ENCODE measurements around the gene KRT40.

Gene KRT40

DNA sequence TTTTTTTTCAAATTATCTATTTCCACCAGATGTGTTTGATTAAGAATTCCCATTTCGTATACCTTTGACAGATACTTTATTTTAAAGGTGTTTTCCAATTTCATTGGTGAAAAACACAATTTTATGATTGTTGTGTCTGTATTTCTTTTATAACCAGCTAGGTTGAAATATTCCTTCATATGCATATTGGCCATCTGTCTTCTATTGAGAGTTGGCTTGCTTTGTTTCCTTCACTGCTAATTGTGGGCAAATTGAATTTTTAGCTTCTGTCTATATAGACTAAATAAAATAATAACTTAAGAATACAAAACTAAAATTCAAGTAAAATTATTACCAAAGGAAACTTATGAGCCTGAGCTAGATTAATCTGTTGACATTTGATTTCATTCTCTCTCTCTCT, 11.0 kb upstream of the KRT40 start:
- DNase-seq, result no peak

DNA sequence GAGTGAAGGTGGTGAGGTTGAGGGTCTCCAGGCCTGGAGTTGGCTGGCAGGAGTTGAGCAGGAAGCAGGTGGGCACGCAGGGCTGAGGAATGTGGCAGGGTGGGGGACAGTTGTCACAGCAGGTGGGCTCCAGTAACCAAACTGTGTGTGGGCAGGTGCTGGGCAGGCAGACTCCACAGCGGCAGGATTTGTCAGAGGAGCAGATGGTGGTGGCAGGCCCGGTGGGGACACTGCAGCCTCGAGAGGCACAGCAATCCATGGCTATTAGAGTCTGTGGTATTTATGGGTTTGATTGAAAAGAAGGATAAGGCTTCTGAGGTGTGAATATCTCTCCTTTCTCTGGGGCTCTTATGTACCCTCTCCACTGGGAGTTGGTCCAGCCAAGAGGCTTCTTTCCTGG, 9.7 kb upstream of the KRT40 start, which contains the start of gene KRTAP3-3:
KRTAP3-3 (minus strand) TSS at position 326 of the 400 bp plus-strand sequence; CDS start at position 259, 67 bp downstream.
- DNase-seq, result peak; percentile 74

DNA sequence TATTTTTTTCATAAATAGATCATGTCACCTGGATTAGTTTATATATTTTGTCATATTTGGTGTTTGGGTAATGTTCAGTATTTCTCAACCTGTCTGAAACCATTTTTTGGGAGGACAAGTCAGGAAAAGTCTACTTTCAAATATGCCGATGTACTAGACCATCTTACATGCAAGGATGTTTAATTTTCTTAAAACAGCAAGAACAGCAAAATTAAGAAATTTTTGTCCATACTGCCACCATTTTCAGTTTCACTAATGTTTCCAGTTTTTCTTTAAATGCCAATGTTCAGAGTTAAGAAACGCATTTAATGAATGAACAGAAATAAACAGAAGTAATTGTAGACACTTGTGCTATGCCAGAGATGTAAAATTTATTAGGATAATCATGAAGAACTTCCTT, 9.0 kb upstream of the KRT40 start:
- DNase-seq, result no peak

DNA sequence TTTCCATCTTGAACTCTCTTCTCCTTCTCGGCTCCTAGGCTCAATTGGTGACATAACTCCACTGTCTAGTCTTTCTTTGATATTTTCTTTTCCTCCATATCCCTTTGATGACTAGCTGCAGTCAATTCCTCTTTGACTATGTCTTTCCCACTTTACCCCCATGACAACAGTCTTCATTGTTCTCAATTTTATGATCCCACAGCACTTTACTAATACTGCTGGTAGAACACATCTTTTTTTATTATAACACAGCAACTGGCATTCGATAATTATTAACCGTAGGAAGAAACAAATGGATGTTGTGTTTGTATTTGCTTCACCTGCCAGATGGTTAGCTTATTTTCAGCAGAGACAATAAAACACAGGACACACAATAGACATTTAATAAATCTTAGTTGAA, 8.5 kb upstream of the KRT40 start:
- DNase-seq, result peak; percentile 16

DNA sequence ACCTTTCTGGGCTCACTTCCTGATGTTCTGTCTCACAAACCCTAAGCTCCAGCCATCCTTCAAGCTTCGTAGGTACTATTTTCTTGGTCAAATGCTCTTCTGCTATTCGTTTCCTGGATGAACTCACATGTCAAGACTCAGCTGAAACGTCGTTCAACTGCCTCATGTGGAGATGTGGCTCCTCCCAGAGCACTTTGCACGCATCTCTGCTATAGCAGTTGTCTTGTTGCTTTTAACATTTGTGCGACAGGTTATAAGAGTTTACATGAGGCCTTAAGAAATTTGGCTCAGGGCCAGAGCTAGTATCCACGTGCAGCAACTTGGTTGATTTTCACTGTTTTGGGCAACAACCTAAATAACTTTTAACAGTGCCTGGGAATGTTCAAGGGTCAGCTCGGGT, 2.8 kb upstream of the KRT40 start:
- DNase-seq, result no peak

DNA sequence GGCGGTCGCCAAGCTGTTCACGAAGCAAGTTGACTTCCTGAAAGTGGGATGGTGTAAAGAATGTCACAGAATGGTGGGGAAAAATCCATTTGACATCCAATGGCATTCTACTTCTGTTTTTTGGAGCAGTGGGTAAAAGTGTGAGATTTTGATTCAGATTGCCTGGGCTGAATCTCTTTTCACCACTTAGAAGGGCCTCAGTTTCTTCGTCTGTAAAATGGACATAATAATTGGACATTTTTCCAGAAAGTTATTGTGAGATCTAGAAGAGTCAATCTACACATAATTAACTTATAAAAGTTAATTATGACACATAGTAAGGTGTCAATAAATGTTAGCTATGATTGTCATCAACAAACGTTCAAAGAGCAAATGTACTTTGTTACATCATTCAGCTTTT, 3.0 kb downstream of the KRT40 start:
- no peak for DNase-seq

DNA sequence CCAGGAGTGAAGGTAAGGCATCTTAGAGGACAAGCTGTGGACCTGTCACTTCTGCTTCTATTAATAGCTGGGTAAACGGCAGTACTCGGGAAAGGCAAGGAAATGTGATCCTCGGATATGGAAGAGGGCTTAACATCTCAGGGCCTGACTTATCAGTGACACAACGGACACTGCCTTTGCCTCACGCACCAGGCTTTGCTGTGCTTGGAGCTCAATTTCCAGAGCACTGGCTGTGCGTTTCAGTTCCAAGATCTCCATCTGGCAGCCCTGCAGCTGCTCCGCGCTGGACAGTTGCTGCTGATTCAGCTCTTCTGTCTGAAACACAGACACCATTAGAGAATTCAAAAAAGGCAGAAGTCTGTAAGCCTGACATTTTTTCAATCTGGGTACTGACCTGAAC, 3.5 kb downstream of the KRT40 start:
- DNase-seq, result no peak

DNA sequence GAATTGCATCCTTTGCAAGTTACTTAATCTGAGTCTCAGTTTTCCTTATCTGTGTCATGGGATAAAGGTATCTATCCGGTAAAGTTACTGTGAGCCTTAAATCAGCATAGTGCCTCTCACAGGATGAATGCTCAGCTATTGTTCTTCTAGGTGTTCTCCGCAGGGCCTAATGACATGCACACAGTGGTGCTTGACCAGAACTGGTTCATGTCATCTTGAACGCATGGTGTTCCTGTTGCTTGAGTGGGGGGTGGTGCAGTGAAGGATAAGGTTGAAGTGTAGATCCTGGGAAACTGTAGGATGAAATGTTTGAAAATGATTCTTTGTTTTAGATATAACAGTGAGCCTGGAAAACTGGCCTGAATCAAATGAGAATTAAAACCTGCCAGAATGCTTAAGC, 4.0 kb downstream of the KRT40 start:
- no peak for DNase-seq

DNA sequence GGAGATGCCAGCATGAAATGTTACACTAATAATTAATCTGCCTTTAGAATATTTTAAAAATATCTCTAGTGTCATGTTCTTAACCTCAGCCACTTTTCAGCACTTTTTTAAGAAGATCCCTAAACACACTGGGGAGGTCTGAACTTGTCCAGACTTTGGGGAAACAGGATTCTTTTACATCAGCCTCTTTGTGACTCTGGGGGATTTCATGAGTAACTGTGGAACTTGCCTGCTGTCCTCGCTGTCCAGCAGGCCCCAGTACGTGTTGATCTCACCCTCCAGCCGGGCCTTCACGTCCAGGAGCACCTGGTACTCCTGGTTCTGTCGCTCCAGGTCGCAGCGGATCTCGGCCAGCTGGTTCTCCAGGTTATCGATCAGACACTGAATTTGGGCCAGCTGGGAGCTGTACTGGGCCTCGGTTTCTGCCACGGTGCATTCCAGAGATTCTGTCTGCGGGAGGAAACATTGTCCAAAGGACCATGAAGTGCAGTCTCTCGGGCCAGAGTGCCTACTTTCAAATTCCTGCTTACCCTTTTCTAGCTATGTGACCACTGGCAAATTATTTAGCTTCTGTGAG, 5.5 kb downstream of the KRT40 start:
- no peak for DNase-seq

DNA sequence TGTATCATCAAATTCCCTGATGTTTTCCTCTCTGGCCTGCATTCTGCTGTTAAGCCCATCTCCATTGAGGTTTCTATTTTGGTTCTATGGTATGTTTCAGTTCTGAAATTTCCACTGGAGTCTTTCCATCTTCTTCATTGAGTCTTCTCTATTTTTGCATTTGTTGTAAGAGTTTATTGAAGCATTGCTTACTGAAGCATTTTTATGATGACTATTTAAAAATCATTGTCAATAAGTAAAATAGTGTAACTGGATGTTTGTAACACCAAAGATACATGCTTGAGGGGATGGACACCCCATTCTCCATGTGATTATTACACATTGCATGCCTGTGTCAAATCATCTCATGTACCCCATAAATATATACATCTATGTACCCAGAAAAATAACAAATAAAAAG, 8.6 kb downstream of the KRT40 start:
- no peak for DNase-seq

DNA sequence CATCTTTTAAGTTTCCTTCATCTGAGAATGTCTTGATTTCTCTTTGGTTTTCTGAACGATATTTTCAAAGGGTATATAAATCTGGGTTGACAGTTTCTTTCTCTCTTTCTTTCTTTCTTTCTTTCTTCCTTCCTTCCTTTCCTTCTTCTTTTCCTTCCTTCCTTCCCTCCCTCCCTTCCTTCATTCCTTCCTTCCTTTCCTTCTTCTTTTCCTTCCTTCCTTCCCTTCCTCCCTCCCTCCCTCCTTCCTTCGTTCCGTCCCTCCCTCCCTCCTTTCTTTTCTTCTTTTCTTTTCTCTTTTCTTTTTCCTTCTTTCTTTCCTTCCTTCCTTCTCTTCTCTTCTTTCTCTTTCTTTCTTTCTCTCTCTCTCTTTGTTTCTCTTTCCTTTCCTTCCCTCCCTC, 9.8 kb downstream of the KRT40 start:
- DNase-seq, result no peak

DNA sequence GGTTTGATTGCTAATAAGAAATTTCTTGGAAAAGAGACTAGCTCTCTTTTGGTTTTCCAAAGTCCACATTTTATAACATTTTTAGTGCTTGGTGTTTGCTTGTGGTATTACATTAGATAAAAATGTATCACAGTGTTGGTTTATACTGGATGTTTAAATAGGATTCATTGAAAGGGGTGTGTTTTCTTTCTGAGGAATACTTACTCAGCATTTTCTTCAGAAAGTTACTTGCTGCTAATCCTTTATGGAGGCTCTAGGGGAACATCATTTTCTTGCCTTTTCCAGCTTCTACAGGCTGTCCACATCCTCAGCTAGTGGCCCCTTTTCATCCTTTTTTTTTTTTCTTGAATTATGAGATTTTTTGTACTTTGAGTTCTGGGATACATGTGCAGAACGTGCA, 16.5 kb downstream of the KRT40 start:
- DNase-seq, result no peak

DNA sequence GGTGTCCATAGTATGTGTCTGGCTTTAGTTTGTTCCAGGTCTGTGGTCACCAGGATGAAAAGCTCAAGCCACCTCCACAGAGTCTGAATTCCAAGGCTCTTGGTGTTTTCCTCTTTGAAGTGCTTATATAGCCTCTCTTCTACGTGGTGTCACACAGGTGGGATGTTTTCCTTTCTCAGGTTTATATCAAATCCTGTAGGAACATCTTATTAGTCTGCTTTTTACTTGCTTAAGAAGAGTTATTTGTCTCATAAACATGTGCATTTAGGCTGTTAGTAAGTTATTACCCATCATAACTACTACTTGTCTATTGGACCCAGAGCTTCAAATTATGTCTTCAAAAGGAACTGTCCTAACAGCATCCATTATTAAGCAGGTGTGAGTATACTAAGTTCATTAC, 17.3 kb downstream of the KRT40 start, which contains the start of gene KRT39:
KRT39 (minus strand) TSS at position 101 of the 400 bp plus-strand sequence; CDS start at position 9, 92 bp downstream.
- DNase-seq, result no peak

DNA sequence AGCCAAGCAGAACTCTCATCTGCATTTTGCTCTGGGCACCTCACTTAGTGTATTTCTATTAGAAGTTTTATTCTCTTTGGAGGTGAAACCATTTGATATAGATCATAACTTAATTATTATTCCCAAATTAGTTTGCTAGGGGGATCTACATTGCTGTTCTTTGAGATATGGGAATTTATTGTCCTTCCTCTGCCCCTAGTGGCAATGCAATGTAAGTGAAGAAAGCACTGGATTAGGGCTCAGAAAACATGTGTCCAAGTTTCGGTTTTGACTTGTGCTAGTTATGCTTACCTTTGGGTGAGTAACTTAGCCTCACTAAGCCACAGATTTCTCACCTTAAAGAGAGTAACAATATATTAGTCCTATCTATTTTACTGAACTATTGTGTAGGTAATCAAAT, 20.3 kb downstream of the KRT40 start:
- no peak for DNase-seq

DNA sequence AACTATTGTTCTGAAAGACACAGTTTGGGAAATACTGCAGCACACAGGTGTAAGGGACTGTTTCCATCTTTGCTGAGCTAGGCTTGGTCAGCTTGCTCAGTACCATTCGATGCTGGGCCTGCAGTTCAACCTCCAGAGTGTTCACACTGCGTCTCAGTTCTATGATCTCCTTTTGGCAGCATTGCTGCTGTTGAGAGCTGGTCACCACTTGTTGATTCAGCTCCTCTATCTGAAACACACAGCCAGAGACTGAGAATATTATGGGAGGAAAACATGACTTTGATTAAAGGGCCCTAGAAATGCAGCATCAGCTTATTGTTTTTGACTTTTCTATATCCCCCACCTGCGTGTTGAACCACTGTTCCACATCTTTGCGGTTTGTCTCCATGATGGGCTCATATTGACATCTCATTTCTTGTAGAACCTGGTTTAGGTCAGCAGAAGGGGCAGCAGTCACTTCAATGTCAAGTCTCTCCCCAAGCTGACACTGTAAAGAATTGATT, 22.0 kb downstream of the KRT40 start:
- DNase-seq, result no peak

DNA sequence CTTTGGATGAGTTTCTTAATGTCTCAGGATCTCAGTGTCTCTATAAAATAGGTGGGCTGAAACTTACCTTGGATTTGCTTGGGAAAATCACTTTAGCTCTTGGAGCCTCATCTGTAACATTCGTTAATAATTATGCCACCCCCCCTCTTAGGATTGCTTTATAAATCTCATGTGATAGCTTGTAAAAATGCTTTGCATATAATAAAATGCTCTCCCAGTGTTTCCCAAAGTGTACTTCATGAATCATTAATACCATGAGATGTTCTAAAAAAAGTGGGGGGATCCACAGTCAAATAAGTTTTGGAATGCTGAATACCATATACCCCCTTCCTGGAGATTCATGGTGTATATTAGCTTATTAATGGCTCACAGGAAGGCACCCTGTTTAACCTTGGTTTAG, 22.5 kb downstream of the KRT40 start:
- DNase-seq, result no peak

DNA sequence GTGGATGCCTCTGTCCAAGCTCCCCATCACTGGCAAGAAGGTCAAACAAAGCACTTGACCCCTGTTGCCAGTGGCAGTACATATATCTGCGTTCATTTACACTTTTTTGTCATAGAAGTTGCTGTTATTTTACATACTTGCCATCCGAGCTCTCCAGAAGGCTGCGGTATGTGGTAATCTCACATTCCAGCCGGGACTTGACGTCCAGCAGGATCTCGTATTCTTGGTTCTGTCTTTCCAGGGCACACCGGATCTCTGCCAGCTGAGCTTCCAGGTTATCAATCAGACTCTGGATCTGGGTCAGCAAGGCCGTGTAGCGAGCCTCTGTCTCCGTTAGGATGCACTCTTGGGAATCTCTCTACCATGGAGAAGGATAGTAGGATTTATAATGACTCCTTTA, 24.0 kb downstream of the KRT40 start:
- DNase-seq, result no peak

DNA sequence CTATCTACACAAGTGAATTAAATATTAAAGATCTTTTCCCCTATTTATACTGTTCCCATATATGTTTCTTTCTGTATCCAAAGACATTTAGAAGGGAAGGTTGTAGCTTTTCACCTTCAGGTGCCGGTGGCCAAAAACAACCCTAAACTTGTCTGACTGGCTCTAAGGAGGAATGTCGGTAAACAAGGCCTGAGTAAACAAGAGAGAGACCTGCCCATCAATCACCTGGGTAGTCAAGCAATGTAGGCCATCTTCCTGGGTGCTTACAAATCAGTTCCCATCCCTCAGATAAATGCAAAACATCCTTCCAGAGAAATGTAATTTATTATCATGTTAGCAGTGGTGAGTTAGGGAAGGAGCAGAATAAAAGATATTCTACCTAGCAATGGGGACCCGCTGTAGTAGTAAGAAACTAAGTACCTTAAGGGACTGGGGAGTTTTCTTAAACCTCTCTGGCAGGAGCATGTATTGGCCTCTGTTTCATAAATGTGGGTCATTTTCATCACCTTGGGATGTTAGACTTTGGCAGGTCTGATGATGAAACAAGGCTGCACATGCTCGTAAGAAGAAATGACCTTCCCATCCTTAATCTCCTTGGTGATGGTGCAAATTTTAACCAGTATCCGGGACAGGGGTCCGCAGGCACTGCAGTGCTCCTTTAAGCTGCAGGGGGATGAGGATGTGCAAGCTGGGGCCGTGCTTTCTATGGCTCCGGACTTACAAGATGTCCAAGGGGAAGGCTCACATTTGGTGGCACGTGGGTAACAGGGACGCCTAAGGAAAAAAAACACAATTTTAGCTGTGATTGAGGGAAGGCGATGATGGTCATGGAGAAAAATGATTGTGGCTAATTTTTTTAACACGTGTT, 25.8 kb downstream of the KRT40 start:
- DNase-seq, result peak; percentile 43

DNA sequence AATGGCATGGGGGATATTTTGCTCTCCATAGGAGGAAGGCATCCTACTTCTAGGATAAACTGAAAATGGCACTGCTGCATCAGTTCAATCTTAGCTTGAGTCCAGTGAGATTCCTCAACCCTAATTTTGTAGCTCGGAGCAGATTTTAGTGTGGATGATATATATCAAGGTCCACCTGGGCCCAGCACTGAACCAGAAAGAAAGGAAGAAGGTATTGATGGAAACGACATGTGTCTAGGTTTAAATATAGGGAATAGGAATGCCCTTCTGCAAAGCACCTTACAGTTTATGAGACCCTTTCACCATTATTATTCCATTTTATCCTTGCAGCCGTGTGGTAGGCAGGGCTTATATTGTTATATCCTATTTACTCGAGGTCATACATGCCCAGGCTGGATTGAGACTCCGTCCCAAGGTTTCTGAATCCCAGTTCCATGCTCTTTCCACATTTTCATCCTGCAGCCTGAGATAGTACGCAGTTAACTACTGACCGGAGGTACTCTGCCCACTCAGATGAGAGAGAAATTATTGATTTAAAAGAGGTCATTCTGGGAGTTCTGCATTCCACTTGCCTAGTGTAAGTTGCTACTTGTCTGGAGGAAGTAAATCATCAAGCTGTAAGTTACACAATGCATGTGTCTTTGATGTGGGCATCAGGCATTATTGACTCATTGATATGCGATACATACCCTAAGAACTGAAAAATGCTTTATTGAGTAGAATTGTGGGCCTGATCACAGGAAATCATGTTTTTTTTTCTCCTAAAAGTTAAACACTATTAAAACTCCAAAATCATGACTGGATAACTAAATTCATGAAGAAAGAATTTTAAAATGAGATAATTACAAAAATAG, 27.5 kb downstream of the KRT40 start:
- DNase-seq, result no peak

DNA sequence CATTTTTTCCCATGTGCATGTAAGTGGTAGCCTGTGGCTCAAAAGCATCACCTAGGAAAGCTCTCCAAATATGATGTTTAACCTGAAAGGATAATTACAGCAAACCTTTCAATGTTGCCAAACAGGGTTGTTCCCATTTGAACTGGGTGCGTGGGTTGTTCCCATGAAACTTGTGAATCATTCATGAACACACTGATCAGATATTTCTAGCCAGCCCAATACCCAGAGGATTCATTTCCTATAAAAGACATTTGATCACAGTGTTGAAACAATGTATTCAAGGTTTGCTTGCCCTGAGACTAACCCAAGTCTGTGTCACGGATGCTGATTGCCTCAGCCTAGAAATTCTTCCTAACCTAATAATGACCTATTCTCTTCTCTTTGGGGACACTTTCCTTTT, 30.2 kb downstream of the KRT40 start:
- DNase-seq, result no peak

DNA sequence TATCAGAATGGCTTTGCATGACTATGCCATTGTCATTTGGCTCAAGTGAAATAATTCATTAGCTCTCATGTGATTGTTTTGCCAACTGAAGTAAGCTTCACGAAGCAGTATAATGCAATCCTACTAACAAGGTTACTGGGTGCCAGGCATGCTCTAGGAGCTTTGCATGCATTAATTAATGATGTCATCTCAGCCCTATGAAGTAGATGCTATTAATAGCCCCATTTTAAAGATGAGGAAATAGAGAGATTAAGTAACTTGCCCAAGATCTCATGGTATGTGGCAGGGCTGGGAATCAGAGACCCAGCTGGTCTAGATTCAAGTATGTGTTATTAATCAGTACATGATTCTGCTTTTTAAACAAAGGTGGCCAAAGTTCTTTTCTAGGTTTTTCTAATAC, 31.5 kb downstream of the KRT40 start:
- DNase-seq, result no peak

DNA sequence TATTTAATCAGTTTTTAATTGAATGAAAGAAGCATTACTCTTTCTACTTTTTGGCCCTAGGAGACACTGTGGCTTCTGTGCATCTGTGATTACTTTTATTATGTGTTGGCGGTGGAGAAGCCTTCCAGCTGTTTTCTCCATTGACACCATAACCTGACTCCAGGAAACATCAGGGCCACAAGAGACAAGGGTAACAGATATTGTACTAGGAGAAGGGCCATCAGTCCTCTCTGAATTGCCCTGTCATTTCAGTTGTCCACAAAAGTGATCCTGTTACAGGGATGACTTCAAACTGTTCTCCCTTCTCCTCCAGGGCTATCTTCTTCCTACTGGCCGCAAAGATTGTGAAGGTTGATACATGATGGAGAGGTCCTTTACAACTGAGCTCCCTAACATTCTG, 32.0 kb downstream of the KRT40 start:
- no peak for DNase-seq

DNA sequence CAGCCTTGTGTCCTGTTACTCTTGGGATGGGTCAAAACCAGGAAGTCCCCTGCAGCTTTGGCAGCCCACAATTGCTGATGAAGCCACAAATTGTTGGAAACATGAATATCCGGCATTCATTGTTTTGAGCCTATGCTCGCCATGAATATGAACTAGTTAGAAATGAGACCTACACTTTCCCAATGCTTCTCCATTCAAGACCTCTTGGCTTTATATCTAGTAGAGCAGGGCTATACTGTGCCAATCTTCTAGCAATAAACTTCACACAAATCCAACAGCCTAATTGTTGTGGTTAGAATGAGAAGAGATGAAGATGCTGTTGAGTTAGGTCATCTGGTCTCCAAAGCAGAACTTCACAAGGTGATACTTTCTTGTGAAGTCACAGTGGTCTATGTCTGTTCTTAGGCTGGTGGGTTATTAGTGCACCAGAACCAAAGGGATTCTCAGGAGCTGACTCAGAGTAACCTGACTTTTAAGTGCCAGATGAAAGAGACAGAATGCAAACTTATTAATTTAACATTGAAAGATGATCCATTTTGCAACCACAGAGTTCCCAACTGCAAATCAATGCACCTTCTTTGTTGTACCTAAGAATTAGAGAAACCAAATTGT, 33.0 kb downstream of the KRT40 start:
- no peak for DNase-seq

Data from NCI-H748 treated with DMSO at 0.1 percent for 48 hours (cell line).